WTC11 (cell line): ENCODE measurements around the gene SPEN. TPM values are rescaled to one million over a fixed set of nuclear protein-coding genes. Genes with fewer than 3 reads are reported as not detected.
"Not testable (repeated sequence)": the region's sequence is repeated elsewhere in the genome, so short reads cannot be mapped to it uniquely, and the experiment has no call there.

Experiments used
- ATAC-seq: fragments of 200-7000 bp; cut with Tn5 transposase; 2 replicates; pipeline ENCODE4 v1.10.0; 2021; ENCODE audit warnings: mild to moderate bottlenecking, moderate library complexity
- CTCF ChIA-PET: fragments of 300-600 bp; sonication (Branson Sonifier 250); formaldehyde crosslinking; loops from one replicate; lab custom pipeline; 2021; ENCODE audit warnings: antibody characterized with exemption; lab: Charles Lee
- POLR2A ChIA-PET: fragments of 350-600 bp; sonication (Branson Sonifier 250); formaldehyde crosslinking; loops from one replicate; lab custom pipeline; 2021; ENCODE audit warnings: antibody characterized with exemption; lab: Charles Lee
- DNase-seq: peaks from one replicate; pipeline ENCODE4 v3.0.0; 2021; ENCODE audit warnings: low spot score
- H3K27ac Mint-ChIP-seq: 2 replicates; pipeline ENCODE4 v1.8.0; 2021; ENCODE audit warnings: mixed read lengths
- H3K27me3 Mint-ChIP-seq: 2 replicates; pipeline ENCODE4 v1.8.0; 2021; ENCODE audit warnings: low read depth, mild to moderate bottlenecking, moderate library complexity, mixed read lengths
- H3K36me3 Mint-ChIP-seq: 2 replicates; pipeline ENCODE4 v1.8.0; 2021; ENCODE audit warnings: mixed read lengths
- H3K4me1 Mint-ChIP-seq: 2 replicates; pipeline ENCODE4 v1.8.0; 2022; ENCODE audit warnings: mixed read lengths
- H3K4me3 Mint-ChIP-seq: 2 replicates; pipeline ENCODE4 v1.8.0; 2021; ENCODE audit warnings: mild to moderate bottlenecking, moderate library complexity, mixed read lengths
- H3K9me3 Mint-ChIP-seq: 2 replicates; pipeline ENCODE4 v1.8.0; 2021; ENCODE audit warnings: mixed read lengths
- CBFB ChIP-seq: sonication (generic); formaldehyde crosslinking; IDR thresholded peaks from 2 replicates; pipeline ENCODE4 v1.8.1; 2022; ENCODE audit warnings: mild to moderate bottlenecking, low read depth, missing genetic modification reagents
- CREM ChIP-seq: sonication (generic); formaldehyde crosslinking; IDR thresholded peaks from 2 replicates; pipeline ENCODE4 v1.8.1; 2022; ENCODE audit warnings: mild to moderate bottlenecking, missing genetic modification reagents, moderate library complexity
- CTCF ChIP-seq: fragments of 200-600 bp; IDR thresholded peaks from 2 replicates; pipeline ENCODE4 v1.8.0; 2022; ENCODE audit warnings: antibody characterized with exemption
- E2F5 ChIP-seq: sonication (generic); formaldehyde crosslinking; IDR thresholded peaks from 2 replicates; pipeline ENCODE4 v1.8.1; 2022; ENCODE audit warnings: mild to moderate bottlenecking, moderate library complexity, missing genetic modification reagents
- ESRRA ChIP-seq: sonication (generic); formaldehyde crosslinking; IDR thresholded peaks from 2 replicates; pipeline ENCODE4 v1.8.1; 2022; ENCODE audit warnings: mild to moderate bottlenecking, missing genetic modification reagents, borderline replicate concordance
- ETV6 ChIP-seq: sonication (generic); formaldehyde crosslinking; IDR thresholded peaks from 2 replicates; pipeline ENCODE4 v1.8.1; 2022; ENCODE audit warnings: mild to moderate bottlenecking, missing genetic modification reagents
- FOXJ3 ChIP-seq: sonication (generic); formaldehyde crosslinking; IDR thresholded peaks from 2 replicates; pipeline ENCODE4 v1.9.0; 2021; ENCODE audit warnings: missing genetic modification reagents, mild to moderate bottlenecking, borderline replicate concordance
- GRHL2 ChIP-seq: fragments of 250-450 bp; sonication (Bioruptor Pico); IDR thresholded peaks from 2 replicates; pipeline ENCODE4 v1.8.0; 2022; ENCODE audit warnings: mild to moderate bottlenecking, moderate library complexity; ENCODE audit not compliant: insufficient replicate concordance, severe bottlenecking
- HMGXB4 ChIP-seq: sonication (generic); formaldehyde crosslinking; IDR thresholded peaks from 2 replicates; pipeline ENCODE4 v1.8.1; 2023; ENCODE audit warnings: mild to moderate bottlenecking, moderate library complexity, missing genetic modification reagents
- KAT7 ChIP-seq: sonication (generic); formaldehyde crosslinking; IDR thresholded peaks from 2 replicates; pipeline ENCODE4 v1.8.1; 2023; ENCODE audit warnings: missing genetic modification reagents, mild to moderate bottlenecking, borderline replicate concordance
- NFE2L1 ChIP-seq: sonication (generic); formaldehyde crosslinking; IDR thresholded peaks from 2 replicates; pipeline ENCODE4 v1.8.1; 2023; ENCODE audit warnings: missing genetic modification reagents
- NR2C2 ChIP-seq: sonication (generic); formaldehyde crosslinking; IDR thresholded peaks from 2 replicates; pipeline ENCODE4 v1.8.0; 2022; ENCODE audit warnings: mild to moderate bottlenecking, missing genetic modification reagents
- OVOL2 ChIP-seq: fragments of 250-450 bp; sonication (Bioruptor Pico); IDR thresholded peaks from 2 replicates; pipeline ENCODE4 v1.9.0; 2021; ENCODE audit warnings: mild to moderate bottlenecking, borderline replicate concordance
- ZBTB21 ChIP-seq: sonication (generic); formaldehyde crosslinking; IDR thresholded peaks from 2 replicates; pipeline ENCODE4 v1.8.1; 2023; ENCODE audit warnings: mild to moderate bottlenecking, missing genetic modification reagents, borderline replicate concordance
- ZNF121 ChIP-seq: sonication (generic); formaldehyde crosslinking; IDR thresholded peaks from 2 replicates; pipeline ENCODE4 v1.8.0; 2023; ENCODE audit warnings: missing genetic modification reagents
- ZNF232 ChIP-seq: sonication (generic); formaldehyde crosslinking; IDR thresholded peaks from 2 replicates; pipeline ENCODE4 v1.8.0; 2022; ENCODE audit warnings: mild to moderate bottlenecking, missing genetic modification reagents
- ZNF317 ChIP-seq: sonication (generic); formaldehyde crosslinking; IDR thresholded peaks from 2 replicates; pipeline ENCODE4 v1.8.1; 2023; ENCODE audit warnings: low read depth, mild to moderate bottlenecking, moderate library complexity, missing genetic modification reagents, borderline replicate concordance
- ZNF396 ChIP-seq: fragments of 250-450 bp; sonication (Bioruptor Pico); IDR thresholded peaks from 2 replicates; pipeline ENCODE4 v1.8.0; 2021; ENCODE audit warnings: mild to moderate bottlenecking, moderate library complexity, borderline replicate concordance
- ZNF671 ChIP-seq: fragments of 250-450 bp; sonication (Bioruptor Pico); IDR thresholded peaks from 2 replicates; pipeline ENCODE4 v1.8.0; 2021; ENCODE audit warnings: mild to moderate bottlenecking
- total RNA-seq: library from RNA; stranded (reverse); gene quantifications from 3 replicates; pipeline ENCODE4 v1.2.3, GENCODE V29; 2021
- TF ChIP-seq, protein P1 (sequence below): sonication (generic); formaldehyde crosslinking; IDR thresholded peaks from 2 replicates; pipeline ENCODE4 v1.8.1; 2022; ENCODE audit warnings: low read depth, mild to moderate bottlenecking, moderate library complexity, missing genetic modification reagents, borderline replicate concordance

The SPEN gene
- total RNA-seq, 1 experiment from 2014 or later = 48.8 TPM

- H3K4me3 Mint-ChIP-seq, DNase-seq, H3K9me3 Mint-ChIP-seq, H3K36me3 Mint-ChIP-seq, ATAC-seq, H3K27me3 Mint-ChIP-seq, H3K27ac Mint-ChIP-seq, POLR2A ChIA-PET: not testable (repeated sequence)
- CTCF ChIA-PET = interaction anchor here (1.3 to 3.3 kb wide), 2 partner anchors 12 to 20 kb away, joined by 3 to 22 read pairs; partner anchors contain the start of gene SPEN
- H3K4me1 Mint-ChIP-seq = peaks cover 23% of the 10 kb centered on the region
These were observed 19.9 kb upstream of the SPEN start for GRCh38 chr1:15827567-15827966.

GRCh38 chr1:15828931-15829330 is 18.6 kb upstream of the SPEN start:
- H3K4me3 Mint-ChIP-seq, H3K9me3 Mint-ChIP-seq: not testable (repeated sequence)

DNA sequence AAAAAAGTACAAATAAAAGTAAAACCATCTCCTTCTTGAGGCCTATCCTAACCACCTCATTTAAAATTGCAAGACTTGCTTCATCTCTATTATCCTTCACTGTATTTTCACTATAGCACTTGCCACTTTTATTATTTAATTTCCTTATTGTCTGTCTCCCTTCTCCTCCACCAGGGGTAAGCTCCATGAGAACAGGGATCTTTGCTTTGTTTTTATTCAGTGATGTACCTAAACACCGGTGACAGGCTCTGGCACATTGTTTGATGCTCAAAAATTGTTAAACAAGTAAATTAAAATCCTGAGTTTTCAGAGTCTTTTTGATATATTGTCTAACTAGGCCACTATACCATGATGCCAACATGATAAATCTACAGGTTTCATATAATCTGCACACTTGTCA is 17.2 kb upstream of the SPEN start:
- H3K4me3 Mint-ChIP-seq = no peak overlapping the region
- no peak for TF ChIP-seq ETV6 (CRISPR knock-in tag)
- TF ChIP-seq NR2C2 (CRISPR knock-in tag) = no peak
- TF ChIP-seq CBFB (CRISPR knock-in tag) = no peak
- no peak for TF ChIP-seq ZNF317 (CRISPR knock-in tag)
- TF ChIP-seq E2F5 (CRISPR knock-in tag) = no peak
- no peak for TF ChIP-seq ZNF232 (CRISPR knock-in tag)
- no peak for TF ChIP-seq HMGXB4 (CRISPR knock-in tag)
- TF ChIP-seq, protein P1, sequence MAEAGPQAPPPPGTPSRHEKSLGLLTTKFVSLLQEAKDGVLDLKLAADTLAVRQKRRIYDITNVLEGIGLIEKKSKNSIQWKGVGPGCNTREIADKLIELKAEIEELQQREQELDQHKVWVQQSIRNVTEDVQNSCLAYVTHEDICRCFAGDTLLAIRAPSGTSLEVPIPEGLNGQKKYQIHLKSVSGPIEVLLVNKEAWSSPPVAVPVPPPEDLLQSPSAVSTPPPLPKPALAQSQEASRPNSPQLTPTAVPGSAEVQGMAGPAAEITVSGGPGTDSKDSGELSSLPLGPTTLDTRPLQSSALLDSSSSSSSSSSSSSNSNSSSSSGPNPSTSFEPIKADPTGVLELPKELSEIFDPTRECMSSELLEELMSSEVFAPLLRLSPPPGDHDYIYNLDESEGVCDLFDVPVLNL = no peak
- no peak for TF ChIP-seq ESRRA (CRISPR knock-in tag)
- no peak for TF ChIP-seq ZNF671 (CRISPR knock-in tag)
- no peak for TF ChIP-seq ZBTB21
- no peak for TF ChIP-seq ZNF396
- no peak for TF ChIP-seq OVOL2 (CRISPR knock-in tag)
- TF ChIP-seq GRHL2 (CRISPR knock-in tag) = no peak
- peaks cover 35% of the 10 kb centered on the region for H3K4me1 Mint-ChIP-seq
- H3K9me3 Mint-ChIP-seq = no peaks in the 10 kb centered on the region
- H3K36me3 Mint-ChIP-seq = peaks cover 7% of the 10 kb centered on the region
- H3K27ac Mint-ChIP-seq = peak overlapping the region; percentile 15
- no peaks in the 10 kb centered on the region; the same call in 1 of the 2 replicates for H3K27me3 Mint-ChIP-seq
- DNase-seq = no peak
- CTCF ChIA-PET = interaction anchor here (1.5 to 2.3 kb wide), 5 partner anchors 15 to 128 kb away, joined by 3 to 13 read pairs (median 6); no protein-coding TSS in a partner anchor
- ATAC-seq = no peak
- POLR2A ChIA-PET = no interaction called here

More at GRCh38 chr1:15828931-15829330, 18.6 kb upstream of the SPEN start:
- H3K36me3 Mint-ChIP-seq, DNase-seq, H3K27me3 Mint-ChIP-seq, H3K27ac Mint-ChIP-seq, ATAC-seq: not testable (repeated sequence)
- ChIA-PET CTCF (interaction anchor here (0.6 to 2.3 kb wide), 5 partner anchors 13 to 109 kb away, joined by 3 to 13 read pairs (median 5); no protein-coding TSS in a partner anchor), POLR2A (interaction anchor here (1.0 kb wide), 1 partner anchor 77 kb away, joined by 9 read pairs; no protein-coding TSS in a partner anchor)
- peaks cover 35% of the 10 kb centered on the region for H3K4me1 Mint-ChIP-seq

- Mint-ChIP-seq H3K4me3 (peak overlapping the region; percentile 89), H3K36me3 (peaks cover 7% of the 10 kb centered on the region), H3K9me3 (no peaks in the 10 kb centered on the region), H3K27ac (peak overlapping the region; percentile 100), H3K27me3 (no peaks in the 10 kb centered on the region; the same call in 1 of the 2 replicates), H3K4me1 (peaks cover 46% of the 10 kb centered on the region)
- CTCF ChIA-PET = interaction anchor here (0.7 to 2.1 kb wide), 8 partner anchors 14 to 1515 kb away, joined by 3 to 32 read pairs (median 4); partner anchors contain the start of gene SPEN
- ATAC-seq (no peak), DNase-seq (no peak)
- POLR2A ChIA-PET = interaction anchor here (0.6 to 2.7 kb wide), 8 partner anchors 14 to 73 kb away, joined by 3 to 50 read pairs (median 8); partner anchors contain the start of gene SPEN
- TF ChIP-seq ZNF121 (CRISPR knock-in tag) (no peak), CTCF (no peak), KAT7 (CRISPR knock-in tag) (no peak), NFE2L1 (CRISPR knock-in tag) (no peak), CREM (CRISPR knock-in tag) (no peak), FOXJ3 (CRISPR knock-in tag) (no peak), CBFB (CRISPR knock-in tag) (no peak)
These were observed 14.3 kb upstream of the SPEN start for GRCh38 chr1:15833069-15833679.
